ENCODE results near the gene KBTBD3. TPM values are rescaled to one million over a fixed set of nuclear protein-coding genes. Genes with fewer than 3 reads are reported as not detected.
"Not testable (repeated sequence)": the region's sequence is repeated elsewhere in the genome, so short reads cannot be mapped to it uniquely, and the experiment has no call there.

The KBTBD3 gene
- total and polyA plus RNA-seq, 7 donors, result 2.0 to 10.3 (median 4.7) TPM

DNA sequence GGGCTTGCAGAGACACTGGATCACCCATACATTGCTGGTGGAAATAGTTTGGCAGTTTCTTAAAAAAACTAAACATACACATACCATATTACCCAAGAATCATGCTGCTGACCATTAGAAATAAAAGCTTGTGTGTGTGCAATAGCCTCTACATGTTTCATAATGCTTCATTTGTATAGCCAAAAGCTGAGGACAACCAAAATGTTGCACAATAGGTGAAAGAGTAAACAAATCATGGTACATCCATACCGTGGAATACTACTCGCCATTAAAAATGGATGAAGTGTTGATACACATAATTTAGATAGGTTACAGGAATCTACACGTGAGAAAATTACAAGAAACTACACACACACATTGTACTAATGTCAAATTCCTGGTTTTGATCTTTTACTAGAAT is 6.5 kb downstream of the KBTBD3 start:
- peaks cover 0 to 2% (median 0%) of the 10 kb centered on the region in 4 donors for H3K9me3 ChIP-seq
- H3K27me3 ChIP-seq, result no peaks in the 10 kb centered on the region
- DNase-seq, result no peak
- H3K36me3 ChIP-seq, result peaks cover 0 to 3% (median 0%) of the 10 kb centered on the region in 4 donors
- WGBS, 2 donors, result 92 to 96% methylated on average over 3 of the region's 3 CpGs
- intact Hi-C loops (cut with DNase I), result no loop called here
- no peak for TF ChIP-seq POLR2A (IDR thresholded peaks at IDR 0.05)
- H3K4me3 ChIP-seq, result no peak overlapping the region
- no peak overlapping the region for H3K27ac ChIP-seq
- peaks cover 0 to 5% (median 1%) of the 10 kb centered on the region in 4 donors for H3K4me1 ChIP-seq

DNA sequence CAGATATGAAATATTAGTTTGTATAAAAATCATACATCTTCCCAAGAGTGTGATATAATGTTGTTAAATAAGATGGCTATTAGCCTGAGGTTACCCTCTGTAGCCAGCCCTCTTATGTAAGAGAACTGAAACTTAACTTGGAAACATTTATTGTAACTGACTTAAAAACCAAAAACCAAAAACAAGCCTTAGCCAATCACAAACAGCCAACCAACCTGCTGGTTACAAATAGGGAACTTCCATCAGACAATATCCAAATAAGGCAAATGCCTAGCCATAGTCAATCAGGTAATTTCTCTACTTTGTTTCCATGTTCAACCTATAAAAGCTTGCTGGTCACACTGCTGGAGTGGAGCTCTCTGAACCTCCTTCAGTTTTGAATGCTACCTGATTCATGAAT is 14.1 kb downstream of the KBTBD3 start:
- Histone ChIP-seq H3K27ac (no peak overlapping the region), H3K27me3 (no peaks in the 10 kb centered on the region), H3K36me3 (peaks cover 0 to 6% (median 1%) of the 10 kb centered on the region in 4 donors), H3K4me3 (no peak overlapping the region), H3K4me1 (no peaks in the 10 kb centered on the region), H3K9me3 (no peaks in the 10 kb centered on the region)
- intact Hi-C loops (cut with DNase I), result no loop called here
- TF ChIP-seq POLR2A (IDR thresholded peaks at IDR 0.05) (no peak), POLR2AphosphoS5 (IDR thresholded peaks at IDR 0.05) (no peak), EP300 (IDR thresholded peaks at IDR 0.05) (no peak), CTCF (IDR thresholded peaks at IDR 0.05) (no peak)
- DNase-seq, result no peak

GRCh38 chr11:106061954-106062949 is 14.9 kb downstream of the KBTBD3 start:
- Histone ChIP-seq H3K27ac (no peak overlapping the region), H3K4me3 (no peak overlapping the region), H3K36me3 (peaks cover 0 to 14% (median 1%) of the 10 kb centered on the region in 4 donors), H3K4me1 (no peaks in the 10 kb centered on the region), H3K27me3 (no peaks in the 10 kb centered on the region), H3K9me3 (no peaks in the 10 kb centered on the region)
- intact Hi-C loops (cut with DNase I), result no loop called here
- no peak for TF ChIP-seq POLR2A (IDR thresholded peaks at IDR 0.05)
- no peak for TF ChIP-seq CTCF (IDR thresholded peaks at IDR 0.05)
- no peak for TF ChIP-seq POLR2AphosphoS5 (IDR thresholded peaks at IDR 0.05)
- no peak for TF ChIP-seq EP300 (IDR thresholded peaks at IDR 0.05)
- WGBS, 2 donors, result 94 to 95% methylated on average over 1 of the region's 1 CpG
- no peak for DNase-seq

DNA sequence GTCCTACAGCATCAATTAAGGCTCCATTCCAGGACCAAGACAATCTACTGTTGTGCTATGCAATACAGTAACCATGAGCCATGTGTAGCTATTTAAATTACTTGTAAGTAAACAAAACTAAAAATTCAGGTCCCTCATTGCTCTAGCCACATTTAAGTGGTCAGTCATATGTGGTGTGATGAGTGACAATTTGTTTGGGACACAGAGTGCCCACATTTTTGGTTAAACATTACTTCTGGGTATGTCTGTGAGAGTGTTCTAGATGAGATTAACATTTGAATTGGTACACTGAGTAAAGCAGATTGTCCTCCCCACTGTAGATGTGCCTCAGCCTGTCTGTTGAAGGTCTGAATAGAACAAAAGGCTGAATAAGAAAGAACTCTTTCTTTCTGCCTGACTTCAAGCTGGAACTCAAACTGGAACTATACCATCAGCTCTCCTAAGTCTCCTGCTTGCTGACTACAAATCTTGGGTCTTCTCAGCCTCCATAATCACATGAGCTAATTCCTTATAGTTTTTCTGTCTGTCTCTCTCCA is 15.8 kb downstream of the KBTBD3 start:
- Histone ChIP-seq H3K36me3 (peaks cover 0 to 19% (median 0%) of the 10 kb centered on the region in 4 donors), H3K27me3 (no peaks in the 10 kb centered on the region), H3K4me3 (no peak overlapping the region), H3K9me3 (no peaks in the 10 kb centered on the region), H3K27ac (no peak overlapping the region), H3K4me1 (no peaks in the 10 kb centered on the region)
- DNase-seq, result no peak
- no peak for TF ChIP-seq CTCF (IDR thresholded peaks at IDR 0.05)
- no peak for TF ChIP-seq POLR2AphosphoS5 (IDR thresholded peaks at IDR 0.05)
- no peak for TF ChIP-seq POLR2A (IDR thresholded peaks at IDR 0.05)
- no peak for TF ChIP-seq EP300 (IDR thresholded peaks at IDR 0.05)
- intact Hi-C loops (cut with DNase I), result no loop called here

DNA sequence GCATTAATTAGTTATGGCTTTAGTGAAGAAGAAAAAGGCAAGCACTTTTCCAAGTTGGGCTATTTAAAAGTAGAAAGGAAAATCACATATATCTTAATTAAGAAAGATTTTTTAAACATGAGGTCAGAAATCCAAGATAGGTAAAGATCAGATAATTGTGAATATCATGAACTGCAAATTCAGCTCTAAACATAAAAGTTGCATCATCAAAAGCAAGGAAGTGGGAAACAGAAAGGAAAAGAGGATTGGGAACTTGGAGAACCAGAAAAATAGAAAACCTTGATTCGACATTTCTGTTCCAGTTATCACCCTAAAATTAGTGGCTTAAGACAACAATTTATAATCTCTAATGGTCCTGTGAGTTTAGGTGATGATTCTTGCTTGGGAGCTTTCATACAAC is 17.5 kb downstream of the KBTBD3 start:
- WGBS, 2 donors, result 92 to 98% methylated on average over 1 of the region's 1 CpG
- no peak for DNase-seq
- no peaks in the 10 kb centered on the region for H3K27me3 ChIP-seq

DNA sequence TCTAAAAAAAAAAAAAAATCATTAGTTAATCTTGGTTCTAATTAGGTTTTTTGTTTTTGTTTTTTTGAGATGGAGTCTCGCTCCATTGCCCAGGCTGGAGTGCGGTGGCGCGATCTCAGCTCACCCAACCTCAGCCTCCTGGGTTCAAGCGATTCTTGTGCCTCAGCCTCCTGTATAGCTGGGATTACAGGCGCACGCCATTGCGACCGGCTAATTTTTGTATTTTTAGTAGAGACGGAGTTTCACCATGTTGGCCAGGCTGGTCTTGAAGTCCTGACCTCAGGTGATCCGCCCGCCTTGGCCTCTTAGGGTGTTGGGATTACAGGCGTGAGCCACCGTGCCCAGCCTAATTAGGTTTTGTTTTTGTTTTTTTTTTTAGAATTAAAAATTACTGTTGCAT is 18.8 kb downstream of the KBTBD3 start:
- intact Hi-C loops (cut with DNase I); H3K27ac ChIP-seq; H3K4me3 ChIP-seq; H3K9me3 ChIP-seq; DNase-seq; H3K4me1 ChIP-seq; H3K27me3 ChIP-seq: not testable (repeated sequence)
- WGBS, 2 donors, result 91 to 98% methylated on average over 14 of the region's 14 CpGs
- peaks cover 0 to 21% (median 0%) of the 10 kb centered on the region in 4 donors for H3K36me3 ChIP-seq

More for the DNA sequence above, 17.5 kb downstream of the KBTBD3 start:
- intact Hi-C loops (cut with DNase I), result no loop called here
- Histone ChIP-seq H3K27ac (no peak overlapping the region), H3K4me1 (no peaks in the 10 kb centered on the region), H3K9me3 (no peaks in the 10 kb centered on the region), H3K4me3 (no peak overlapping the region), H3K36me3 (peaks cover 0 to 21% (median 0%) of the 10 kb centered on the region in 4 donors)
- TF ChIP-seq CTCF (IDR thresholded peaks at IDR 0.05) (no peak), POLR2A (IDR thresholded peaks at IDR 0.05) (no peak), POLR2AphosphoS5 (IDR thresholded peaks at IDR 0.05) (no peak), EP300 (IDR thresholded peaks at IDR 0.05) (no peak)

All from sigmoid colon (tissue), 7 donors.